Inflammatory macrophage treated with lipopolysaccharide for 1 hour (primary cell): ENCODE data around the gene TUBB2A.

ENCODE experiments used
- DNase-seq, 2 donors: peaks; one replicate each; pipeline ENCODE4 v3.0.0-alpha.2; 2020 to 2022

The TUBB2A gene

DNA sequence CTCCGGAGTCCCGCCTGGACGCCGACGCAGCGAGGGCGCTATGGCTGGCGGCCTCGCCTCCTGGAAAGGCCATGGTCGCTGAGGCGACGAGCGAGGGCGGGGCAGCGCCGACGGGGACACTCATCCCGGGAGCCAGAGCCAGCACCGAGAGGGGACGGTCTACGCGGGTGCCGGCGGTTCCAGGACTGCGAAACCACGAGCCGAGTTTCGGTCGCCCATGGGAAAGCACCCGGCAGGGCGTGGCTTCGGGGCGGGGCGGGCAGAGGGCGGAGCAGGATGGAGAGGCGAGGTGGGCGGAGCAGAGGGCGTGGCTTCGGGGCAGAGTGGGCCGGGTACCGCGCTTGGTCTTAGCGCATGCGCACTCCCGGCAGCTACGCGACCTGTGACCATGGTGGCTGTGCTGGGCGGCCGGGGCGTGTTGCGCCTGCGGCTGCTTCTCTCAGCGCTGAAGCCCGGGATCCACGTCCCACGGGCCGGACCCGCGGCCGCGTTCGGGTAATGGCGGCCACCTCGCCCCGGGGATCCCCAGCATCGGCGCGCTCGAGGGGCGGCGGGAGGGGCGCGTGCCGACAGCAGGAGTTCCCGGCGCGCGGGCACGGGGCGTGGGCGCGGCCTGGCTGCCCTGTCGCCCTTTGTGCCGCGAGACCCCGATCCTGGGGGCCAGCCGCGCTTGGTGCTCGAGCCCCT is 38.8 kb downstream of the TUBB2A start, which contains the start of gene BPHL:
Gene BPHL (plus strand): TSS at position 359 of the 687 bp plus-strand sequence. CDS start 30 bp downstream, at position 389.
- peak; percentile 99 for DNase-seq

- DNase-seq = no peak
Measured at GRCh38 chr6:3117912-3118352, 39.4 kb downstream of the TUBB2A start.

DNA sequence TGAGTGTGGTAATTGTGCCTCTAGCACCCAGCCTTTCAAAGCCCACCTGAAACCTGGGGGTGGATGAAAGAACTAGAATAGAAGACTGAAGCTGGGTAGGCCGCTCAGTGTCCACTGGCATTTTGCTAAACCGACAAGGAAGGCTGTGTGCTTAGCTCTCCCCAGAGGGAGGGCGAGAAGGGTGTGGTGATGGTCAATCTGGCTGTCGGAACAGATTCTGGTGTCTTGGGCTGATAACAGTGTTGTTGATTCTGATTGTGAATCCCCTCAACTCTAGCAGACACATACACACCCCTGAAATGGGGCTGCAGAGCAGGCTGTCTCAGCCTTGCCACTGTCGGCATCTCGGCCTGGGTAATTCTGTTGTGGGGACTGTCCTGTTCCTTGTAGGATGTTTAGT is 43.0 kb downstream of the TUBB2A start:
- DNase-seq = no peak

- no peak for DNase-seq
Measured at GRCh38 chr6:3109761-3110160, 47.6 kb downstream of the TUBB2A start.

DNA sequence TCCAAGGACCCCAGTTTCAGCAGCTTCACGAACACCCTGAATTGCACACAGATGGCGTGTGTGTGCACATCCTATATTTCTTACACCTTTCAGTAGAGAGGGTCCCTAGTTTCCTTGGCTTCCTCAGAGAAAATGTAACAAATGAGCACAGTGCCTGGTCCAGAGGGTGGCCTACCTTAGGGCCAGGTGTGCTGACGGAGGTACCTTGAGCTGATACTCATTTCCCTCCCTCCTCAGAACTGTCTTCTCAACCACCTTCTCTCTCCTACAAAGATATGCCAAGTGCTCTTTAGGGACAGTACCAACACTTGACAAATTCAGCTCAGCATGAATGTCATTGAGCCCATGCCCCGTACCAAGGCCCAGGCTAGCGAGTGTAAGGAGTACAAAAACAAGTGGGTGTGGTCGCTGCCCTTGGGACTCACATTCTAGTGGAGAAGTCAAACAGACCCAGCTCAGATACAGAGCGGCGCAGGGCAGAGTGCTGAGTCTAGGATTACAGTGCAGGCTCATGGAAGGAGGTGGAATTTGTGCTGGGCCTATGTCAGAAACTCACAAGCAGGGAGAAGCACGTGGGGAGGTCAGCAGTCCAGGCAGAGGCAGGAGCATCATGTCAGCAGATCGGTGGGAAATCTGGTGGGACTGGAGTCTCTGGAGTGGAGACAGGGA is 48.5 kb downstream of the TUBB2A start:
- DNase-seq = no peak
